GM12878 (cell line): ENCODE data around the gene ANKRD17. TPM values are rescaled to one million over a fixed set of nuclear protein-coding genes. Genes with fewer than 3 reads are reported as not detected.
A peak's percentile ranks its signal among the peaks of the same experiment; 100 is the strongest.

Experiments used
- CEBPB ChIP-seq, 2 experiments: fragments of 150-350 bp in 1 of 2; IDR thresholded peaks; 2 replicates each; pipeline ENCODE4 v1.6.1; 2012 to 2014; ENCODE audit warnings: low read depth in 2 of 2, low read length in 2 of 2, borderline replicate concordance in 1 of 2, inconsistent platforms in 1 of 2
- JUND ChIP-seq: IDR thresholded peaks from 2 replicates; pipeline ENCODE4 v1.6.1; 2012; ENCODE audit warnings: low read depth, mild to moderate bottlenecking, low read length, improper control_type of control experiment, moderate library complexity
- KDM1A ChIP-seq: fragments of 200-600 bp; sonication (generic); IDR thresholded peaks from 2 replicates; pipeline ENCODE4 v1.6.1; 2016; ENCODE audit warnings: borderline replicate concordance
- MYB ChIP-seq: fragments of 150-350 bp; IDR thresholded peaks from 2 replicates; pipeline ENCODE4 v1.6.1; 2014; ENCODE audit warnings: mild to moderate bottlenecking, low read depth, low read length, borderline replicate concordance
- MYC ChIP-seq: IDR thresholded peaks from 2 replicates; pipeline ENCODE4 v1.6.1; 2011; ENCODE audit warnings: mild to moderate bottlenecking, low read length, moderate library complexity, inconsistent platforms; ENCODE audit not compliant: insufficient read depth, insufficient replicate concordance, insufficient read length, severe bottlenecking
- POLR2A ChIP-seq: IDR thresholded peaks from 2 replicates; pipeline ENCODE4 v1.6.1; 2011; ENCODE audit warnings: low read depth, mild to moderate bottlenecking, low read length
- STAT3 ChIP-seq: IDR thresholded peaks from 2 replicates; pipeline ENCODE4 v1.6.1; 2011; ENCODE audit warnings: low read depth, low read length, improper control_type of control experiment
- TARDBP ChIP-seq: IDR thresholded peaks from 2 replicates; pipeline ENCODE4 v1.6.1; 2016; ENCODE audit warnings: borderline replicate concordance
- TCF7 ChIP-seq: IDR thresholded peaks from 2 replicates; pipeline ENCODE4 v1.6.1; 2014; ENCODE audit warnings: antibody characterized with exemption, borderline replicate concordance
- ZNF207 ChIP-seq: fragments of 450-650 bp; IDR thresholded peaks from 2 replicates; pipeline ENCODE4 v1.6.1; 2014; ENCODE audit warnings: antibody characterized with exemption, mild to moderate bottlenecking, borderline replicate concordance
- polyA plus RNA-seq, 11 experiments: library from polyadenylated mRNA; depleted of rRNA in 4 of 11; unstranded in 6 of 11; stranded (reverse) in 5 of 11; fragments of >200 nt; fragmentation: Nextera tagmentation in 4 of 11; fragmentation: Illumina TruSeq in 1 of 11; extraction: Ambion mirVana in 4 of 11; extraction: Trizol in 1 of 11; gene quantifications; 1 replicate in 1 of 11; 2 replicates in 10 of 11; pipeline versions ENCODE4 v1.2.1 to v1.2.3, GENCODE V29; 2011 to 2016; ENCODE audit warnings: inconsistent platforms in 2 of 11, missing spikeins in 2 of 11, low read depth in 1 of 11
- total RNA-seq, 4 experiments: library from RNA; depleted of rRNA in 3 of 4; stranded (reverse); fragments of >200 nt in 3 of 4; fragmentation: Illumina TruSeq in 1 of 4; extraction: Trizol in 1 of 4; gene quantifications; 2 replicates each; pipeline versions ENCODE4 v1.2.1 to v1.2.3, GENCODE V29; 2013 to 2021
- TF ChIP-seq, protein P1 (sequence below): fragments of 450-650 bp; IDR thresholded peaks from 2 replicates; pipeline ENCODE4 v1.6.1; 2016; ENCODE audit warnings: mild to moderate bottlenecking, moderate library complexity, borderline replicate concordance
- TF ChIP-seq, protein P2 (sequence below): IDR thresholded peaks from 2 replicates; pipeline ENCODE4 v1.6.1; 2011; ENCODE audit warnings: borderline replicate concordance, low read depth, mild to moderate bottlenecking, moderate library complexity, mixed read lengths, low read length; ENCODE audit not compliant: insufficient read depth; ENCODE audit errors: extremely low read length
- TF ChIP-seq, protein P3 (sequence below): IDR thresholded peaks from 2 replicates; pipeline ENCODE4 v1.6.1; 2012; ENCODE audit warnings: low read length, inconsistent platforms
- TF ChIP-seq, protein P4 (sequence below): fragments of 450-650 bp; IDR thresholded peaks from 2 replicates; pipeline ENCODE4 v1.6.1; 2017; ENCODE audit warnings: low read depth, mild to moderate bottlenecking, moderate library complexity
- TF ChIP-seq, protein P5 (sequence below): fragments of 450-650 bp; IDR thresholded peaks from 2 replicates; pipeline ENCODE4 v1.6.1; 2017; ENCODE audit warnings: mild to moderate bottlenecking, low read depth, inconsistent platforms; ENCODE audit not compliant: poor library complexity, severe bottlenecking
- TF ChIP-seq, protein P6 (sequence below): fragments of 450-650 bp; IDR thresholded peaks from 2 replicates; pipeline ENCODE4 v1.6.1; 2017; ENCODE audit warnings: borderline replicate concordance

The ANKRD17 gene
- total and polyA plus RNA-seq, 10 of the 15 experiments (the other 5 are each of a cell fraction or from before 2014, with no cell fraction given) = 11.7 to 46.5 (median 32.6) TPM

DNA sequence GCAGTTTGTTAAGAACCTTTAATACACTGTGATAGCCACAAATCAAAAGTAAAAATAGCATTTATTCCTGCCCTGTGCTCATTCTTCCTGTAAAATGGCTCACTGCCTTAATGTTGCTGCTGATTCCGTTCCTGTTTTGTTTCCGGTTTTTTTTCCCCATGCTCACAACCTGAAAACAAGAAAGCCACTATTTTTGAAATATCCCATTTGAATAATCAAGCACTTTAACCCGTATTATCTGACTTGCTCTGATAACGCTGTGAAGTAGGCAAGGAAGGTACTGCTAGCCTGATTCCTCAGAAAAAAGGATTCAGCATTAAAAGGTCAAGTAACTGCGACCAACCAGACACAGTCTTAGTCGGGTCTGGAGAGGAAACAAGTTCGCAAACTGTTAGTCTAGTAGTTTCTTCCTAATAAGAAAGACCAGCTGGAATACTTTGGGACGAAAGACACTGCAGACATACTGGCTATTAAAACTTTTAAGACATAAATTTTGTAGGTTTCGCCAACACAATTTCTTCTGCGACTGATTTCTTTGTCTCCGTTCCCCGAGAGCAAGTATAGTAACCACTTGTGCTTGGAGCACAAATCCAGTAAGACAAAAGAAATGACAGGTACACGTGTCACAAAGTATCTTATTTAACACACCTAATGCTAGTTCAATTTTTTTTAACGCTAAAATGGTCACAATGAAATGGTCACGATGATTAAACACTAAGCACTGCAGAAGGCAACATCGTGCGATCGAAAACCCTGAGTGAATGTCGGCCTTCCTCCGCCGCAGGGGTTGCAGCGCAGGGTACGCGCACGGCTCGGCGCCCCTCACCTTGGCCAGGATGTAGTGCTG, 189.9 kb downstream of the ANKRD17 start (continued):
- TF ChIP-seq, protein P1, sequence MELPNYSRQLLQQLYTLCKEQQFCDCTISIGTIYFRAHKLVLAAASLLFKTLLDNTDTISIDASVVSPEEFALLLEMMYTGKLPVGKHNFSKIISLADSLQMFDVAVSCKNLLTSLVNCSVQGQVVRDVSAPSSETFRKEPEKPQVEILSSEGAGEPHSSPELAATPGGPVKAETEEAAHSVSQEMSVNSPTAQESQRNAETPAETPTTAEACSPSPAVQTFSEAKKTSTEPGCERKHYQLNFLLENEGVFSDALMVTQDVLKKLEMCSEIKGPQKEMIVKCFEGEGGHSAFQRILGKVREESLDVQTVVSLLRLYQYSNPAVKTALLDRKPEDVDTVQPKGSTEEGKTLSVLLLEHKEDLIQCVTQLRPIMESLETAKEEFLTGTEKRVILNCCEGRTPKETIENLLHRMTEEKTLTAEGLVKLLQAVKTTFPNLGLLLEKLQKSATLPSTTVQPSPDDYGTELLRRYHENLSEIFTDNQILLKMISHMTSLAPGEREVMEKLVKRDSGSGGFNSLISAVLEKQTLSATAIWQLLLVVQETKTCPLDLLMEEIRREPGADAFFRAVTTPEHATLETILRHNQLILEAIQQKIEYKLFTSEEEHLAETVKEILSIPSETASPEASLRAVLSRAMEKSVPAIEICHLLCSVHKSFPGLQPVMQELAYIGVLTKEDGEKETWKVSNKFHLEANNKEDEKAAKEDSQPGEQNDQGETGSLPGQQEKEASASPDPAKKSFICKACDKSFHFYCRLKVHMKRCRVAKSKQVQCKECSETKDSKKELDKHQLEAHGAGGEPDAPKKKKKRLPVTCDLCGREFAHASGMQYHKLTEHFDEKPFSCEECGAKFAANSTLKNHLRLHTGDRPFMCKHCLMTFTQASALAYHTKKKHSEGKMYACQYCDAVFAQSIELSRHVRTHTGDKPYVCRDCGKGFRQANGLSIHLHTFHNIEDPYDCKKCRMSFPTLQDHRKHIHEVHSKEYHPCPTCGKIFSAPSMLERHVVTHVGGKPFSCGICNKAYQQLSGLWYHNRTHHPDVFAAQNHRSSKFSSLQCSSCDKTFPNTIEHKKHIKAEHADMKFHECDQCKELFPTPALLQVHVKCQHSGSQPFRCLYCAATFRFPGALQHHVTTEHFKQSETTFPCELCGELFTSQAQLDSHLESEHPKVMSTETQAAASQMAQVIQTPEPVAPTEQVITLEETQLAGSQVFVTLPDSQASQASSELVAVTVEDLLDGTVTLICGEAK = 0 out of 2 replicates have a peak, but pooled peaks have one; percentile 6
- TF ChIP-seq, protein P2, sequence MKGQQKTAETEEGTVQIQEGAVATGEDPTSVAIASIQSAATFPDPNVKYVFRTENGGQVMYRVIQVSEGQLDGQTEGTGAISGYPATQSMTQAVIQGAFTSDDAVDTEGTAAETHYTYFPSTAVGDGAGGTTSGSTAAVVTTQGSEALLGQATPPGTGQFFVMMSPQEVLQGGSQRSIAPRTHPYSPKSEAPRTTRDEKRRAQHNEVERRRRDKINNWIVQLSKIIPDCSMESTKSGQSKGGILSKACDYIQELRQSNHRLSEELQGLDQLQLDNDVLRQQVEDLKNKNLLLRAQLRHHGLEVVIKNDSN = no peak
- TF ChIP-seq, protein P3, sequence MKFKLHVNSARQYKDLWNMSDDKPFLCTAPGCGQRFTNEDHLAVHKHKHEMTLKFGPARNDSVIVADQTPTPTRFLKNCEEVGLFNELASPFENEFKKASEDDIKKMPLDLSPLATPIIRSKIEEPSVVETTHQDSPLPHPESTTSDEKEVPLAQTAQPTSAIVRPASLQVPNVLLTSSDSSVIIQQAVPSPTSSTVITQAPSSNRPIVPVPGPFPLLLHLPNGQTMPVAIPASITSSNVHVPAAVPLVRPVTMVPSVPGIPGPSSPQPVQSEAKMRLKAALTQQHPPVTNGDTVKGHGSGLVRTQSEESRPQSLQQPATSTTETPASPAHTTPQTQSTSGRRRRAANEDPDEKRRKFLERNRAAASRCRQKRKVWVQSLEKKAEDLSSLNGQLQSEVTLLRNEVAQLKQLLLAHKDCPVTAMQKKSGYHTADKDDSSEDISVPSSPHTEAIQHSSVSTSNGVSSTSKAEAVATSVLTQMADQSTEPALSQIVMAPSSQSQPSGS = 0 out of 2 replicates have a peak, but pooled peaks have one; percentile 6
- no peak for TF ChIP-seq JUND
- TF ChIP-seq, protein P4, sequence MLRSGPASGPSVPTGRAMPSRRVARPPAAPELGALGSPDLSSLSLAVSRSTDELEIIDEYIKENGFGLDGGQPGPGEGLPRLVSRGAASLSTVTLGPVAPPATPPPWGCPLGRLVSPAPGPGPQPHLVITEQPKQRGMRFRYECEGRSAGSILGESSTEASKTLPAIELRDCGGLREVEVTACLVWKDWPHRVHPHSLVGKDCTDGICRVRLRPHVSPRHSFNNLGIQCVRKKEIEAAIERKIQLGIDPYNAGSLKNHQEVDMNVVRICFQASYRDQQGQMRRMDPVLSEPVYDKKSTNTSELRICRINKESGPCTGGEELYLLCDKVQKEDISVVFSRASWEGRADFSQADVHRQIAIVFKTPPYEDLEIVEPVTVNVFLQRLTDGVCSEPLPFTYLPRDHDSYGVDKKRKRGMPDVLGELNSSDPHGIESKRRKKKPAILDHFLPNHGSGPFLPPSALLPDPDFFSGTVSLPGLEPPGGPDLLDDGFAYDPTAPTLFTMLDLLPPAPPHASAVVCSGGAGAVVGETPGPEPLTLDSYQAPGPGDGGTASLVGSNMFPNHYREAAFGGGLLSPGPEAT = no peak
- TF ChIP-seq TARDBP = no peak
- peak; percentile 33; the same call in 1 of the 2 replicates for TF ChIP-seq ZNF207
- no peak for TF ChIP-seq MYC
- TF ChIP-seq, protein P5, sequence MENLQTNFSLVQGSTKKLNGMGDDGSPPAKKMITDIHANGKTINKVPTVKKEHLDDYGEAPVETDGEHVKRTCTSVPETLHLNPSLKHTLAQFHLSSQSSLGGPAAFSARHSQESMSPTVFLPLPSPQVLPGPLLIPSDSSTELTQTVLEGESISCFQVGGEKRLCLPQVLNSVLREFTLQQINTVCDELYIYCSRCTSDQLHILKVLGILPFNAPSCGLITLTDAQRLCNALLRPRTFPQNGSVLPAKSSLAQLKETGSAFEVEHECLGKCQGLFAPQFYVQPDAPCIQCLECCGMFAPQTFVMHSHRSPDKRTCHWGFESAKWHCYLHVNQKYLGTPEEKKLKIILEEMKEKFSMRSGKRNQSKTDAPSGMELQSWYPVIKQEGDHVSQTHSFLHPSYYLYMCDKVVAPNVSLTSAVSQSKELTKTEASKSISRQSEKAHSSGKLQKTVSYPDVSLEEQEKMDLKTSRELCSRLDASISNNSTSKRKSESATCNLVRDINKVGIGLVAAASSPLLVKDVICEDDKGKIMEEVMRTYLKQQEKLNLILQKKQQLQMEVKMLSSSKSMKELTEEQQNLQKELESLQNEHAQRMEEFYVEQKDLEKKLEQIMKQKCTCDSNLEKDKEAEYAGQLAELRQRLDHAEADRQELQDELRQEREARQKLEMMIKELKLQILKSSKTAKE = no peak
- no peak for TF ChIP-seq POLR2A
- no peak for TF ChIP-seq TCF7
- no peak for TF ChIP-seq STAT3
- no peak for TF ChIP-seq KDM1A
- TF ChIP-seq, protein P6, sequence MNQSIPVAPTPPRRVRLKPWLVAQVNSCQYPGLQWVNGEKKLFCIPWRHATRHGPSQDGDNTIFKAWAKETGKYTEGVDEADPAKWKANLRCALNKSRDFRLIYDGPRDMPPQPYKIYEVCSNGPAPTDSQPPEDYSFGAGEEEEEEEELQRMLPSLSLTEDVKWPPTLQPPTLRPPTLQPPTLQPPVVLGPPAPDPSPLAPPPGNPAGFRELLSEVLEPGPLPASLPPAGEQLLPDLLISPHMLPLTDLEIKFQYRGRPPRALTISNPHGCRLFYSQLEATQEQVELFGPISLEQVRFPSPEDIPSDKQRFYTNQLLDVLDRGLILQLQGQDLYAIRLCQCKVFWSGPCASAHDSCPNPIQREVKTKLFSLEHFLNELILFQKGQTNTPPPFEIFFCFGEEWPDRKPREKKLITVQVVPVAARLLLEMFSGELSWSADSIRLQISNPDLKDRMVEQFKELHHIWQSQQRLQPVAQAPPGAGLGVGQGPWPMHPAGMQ = no peak
- no peak for TF ChIP-seq MYB
- TF ChIP-seq CEBPB (IDR thresholded peaks at IDR 0.05; ENCODE audit: borderline replicate concordance in 1 of 2, low read depth in 2 of 2, low read length in 2 of 2) = 0 out of 4 replicates have a peak, but pooled peaks of 1 of the 2 experiments have one; percentile 54
